ENCODE results near the gene TMEM130. TPM values are rescaled to one million over a fixed set of nuclear protein-coding genes. Genes with fewer than 3 reads are reported as not detected.

TMEM130 gene
- total RNA-seq, 1 experiment from 2014 or later, result 1.7 TPM

- no CpG with 5 or more reads among the region's 8 CpGs for WGBS (ENCODE audit: extremely low coverage, insufficient read length, low lambda C conversion rate)
Observed at GRCh38 chr7:98831641-98832221, 38.1 kb downstream of the TMEM130 start.

More at GRCh38 chr7:98831641-98832221, 38.1 kb downstream of the TMEM130 start:
- H2AFZ ChIP-seq (ENCODE audit: low read length), result no peak overlapping the region
- H3K27me3 Mint-ChIP-seq (ENCODE audit: low read depth), result peaks cover 8% of the 10 kb centered on the region
- H3K23me2 ChIP-seq (ENCODE audit: insufficient read length, low read depth, low read length, poor library complexity, severe bottlenecking), result no peaks in the 10 kb centered on the region
- H3K79me2 ChIP-seq (ENCODE audit: insufficient read depth, low read length), result no peaks in the 10 kb centered on the region
- TF ChIP-seq CTCF (conservative IDR thresholded peaks at IDR 0.05), result peak; percentile 89
- no peak overlapping the region for H3K4me3 Mint-ChIP-seq
- no peak overlapping the region for H2BK12ac ChIP-seq (ENCODE audit: insufficient read length, low read depth, low read length)
- no peak overlapping the region for H4K5ac ChIP-seq (ENCODE audit: insufficient read length, low read depth, low read length)
- no peak overlapping the region for H3K4me2 ChIP-seq (ENCODE audit: insufficient read depth, insufficient read length, low read length)
- H3K27ac ChIP-seq (ENCODE audit: insufficient read length, low read depth, low read length), result no peak overlapping the region
- no peak overlapping the region for H3K27ac Mint-ChIP-seq
- no peak overlapping the region for H3K4ac ChIP-seq (ENCODE audit: low read depth, low read length)
- H2BK20ac ChIP-seq (ENCODE audit: low read depth, low read length, poor library complexity, severe bottlenecking), result no peak overlapping the region
- no peak overlapping the region for H3K18ac ChIP-seq (ENCODE audit: insufficient read length, low read depth, low read length)
- no peak overlapping the region for H2BK5ac ChIP-seq (ENCODE audit: insufficient read length, low read length)
- H4K8ac ChIP-seq (replicated peaks; ENCODE audit: insufficient read length, low read depth, low read length), result no peak overlapping the region
- H2BK15ac ChIP-seq (ENCODE audit: low read depth, low read length), result no peak overlapping the region
- no peaks in the 10 kb centered on the region for H4K20me1 ChIP-seq (ENCODE audit: control insufficient read depth, insufficient read depth, insufficient read length)
- no peaks in the 10 kb centered on the region for H3K9me3 ChIP-seq (ENCODE audit: control insufficient read depth, low read depth, low read length)
- H2BK120ac ChIP-seq (ENCODE audit: low read depth, low read length, poor library complexity, severe bottlenecking), result no peak overlapping the region
- no peaks in the 10 kb centered on the region for H3K9me3 Mint-ChIP-seq
- H3K14ac ChIP-seq (ENCODE audit: insufficient read depth, low read length), result no peak overlapping the region
- H3K4me1 Mint-ChIP-seq, result peaks cover 13 to 16% of the 10 kb centered on the region in 2 experiments
- H3K9ac ChIP-seq (ENCODE audit: extremely low read depth, insufficient read length, low read length), result no peak overlapping the region
- no peak overlapping the region for H3K56ac ChIP-seq (ENCODE audit: insufficient read length, low read depth, low read length)
- H2AK5ac ChIP-seq (ENCODE audit: insufficient read length, low read length), result no peak overlapping the region
- no peaks in the 10 kb centered on the region for H3K79me1 ChIP-seq (ENCODE audit: insufficient read depth, low read depth, low read length, poor library complexity, severe bottlenecking)
- H3K23ac ChIP-seq (ENCODE audit: insufficient read length, low read depth, low read length), result no peak overlapping the region
- H3K36me3 Mint-ChIP-seq (ENCODE audit: insufficient read depth in 1 of 3, low read depth in 3 of 3), result no peaks in the 10 kb centered on the region
- H4K91ac ChIP-seq (ENCODE audit: insufficient read length, low read depth, low read length), result no peak overlapping the region
- no peaks in the 10 kb centered on the region for H3K4me1 ChIP-seq (ENCODE audit: insufficient read depth, low read length)
- peak; percentile 53 for DNase-seq
- no peaks in the 10 kb centered on the region; the same call in 1 of the 2 replicates for H3K27me3 ChIP-seq (ENCODE audit: insufficient read depth, low read length)
- H3T11ph ChIP-seq (ENCODE audit: low read length), result no peak overlapping the region
